Measurements from ENCODE around the gene ODF4.

Gene ODF4

GRCh38 chr17:8339540-8339939 is at the start of gene ODF4:
ODF4 (plus strand) TSS chr17:8339840; CDS start chr17:8340052, 212 bp downstream.
- no peak for FAIRE-seq

- FAIRE-seq = no peak
Measured at GRCh38 chr17:8290043-8290442, 49.6 kb upstream of the ODF4 start.

GRCh38 chr17:8292639-8293395 is 46.8 kb upstream of the ODF4 start:
- FAIRE-seq = no peak

- FAIRE-seq = no peak
Measured at GRCh38 chr17:8294361-8294760, 45.3 kb upstream of the ODF4 start.

GRCh38 chr17:8294814-8295316 is 44.8 kb upstream of the ODF4 start:
- no peak for FAIRE-seq

- no peak for FAIRE-seq
Measured at GRCh38 chr17:8300226-8300625, 39.4 kb upstream of the ODF4 start.

GRCh38 chr17:8300627-8301242 is 38.9 kb upstream of the ODF4 start:
- FAIRE-seq = peak; percentile 82

- FAIRE-seq = no peak
Measured at GRCh38 chr17:8310601-8311123, 29.0 kb upstream of the ODF4 start.

- no peak for FAIRE-seq
Measured at GRCh38 chr17:8311131-8311790, 28.4 kb upstream of the ODF4 start.

GRCh38 chr17:8312251-8312650 is 27.4 kb upstream of the ODF4 start:
- no peak for FAIRE-seq

- no peak for FAIRE-seq
Measured at GRCh38 chr17:8312726-8313600, 26.7 kb upstream of the ODF4 start.

- no peak for FAIRE-seq
Measured at GRCh38 chr17:8314797-8315763, 24.6 kb upstream of the ODF4 start.

- no peak for FAIRE-seq
Measured at GRCh38 chr17:8315764-8316217, 23.8 kb upstream of the ODF4 start.

- FAIRE-seq = no peak
Measured at GRCh38 chr17:8318010-8318935, 21.4 kb upstream of the ODF4 start.

- FAIRE-seq = no peak
Measured at GRCh38 chr17:8320262-8320661, 19.4 kb upstream of the ODF4 start.

GRCh38 chr17:8320990-8321389 is 18.6 kb upstream of the ODF4 start:
- no peak for FAIRE-seq

- FAIRE-seq = no peak
Measured at GRCh38 chr17:8322061-8322460, 17.6 kb upstream of the ODF4 start.

GRCh38 chr17:8324132-8324531 is 15.5 kb upstream of the ODF4 start:
- no peak for FAIRE-seq

- no peak for FAIRE-seq
Measured at GRCh38 chr17:8324923-8325322, 14.7 kb upstream of the ODF4 start.
